ENCODE data around the gene PPP1R3G. TPM values are rescaled to one million over a fixed set of nuclear protein-coding genes. Genes with fewer than 3 reads are reported as not detected.

The PPP1R3G gene
- total and polyA plus RNA-seq, 2 donors (not counting 1 experiment from before 2014, with no cell fraction given), result 0.09 to 0.25 TPM

- H3K9me3 ChIP-seq (ENCODE audit: control extremely low read depth in 1 of 3, control insufficient read depth in 2 of 3, insufficient read depth in 1 of 3, low read length in 2 of 3), result peaks cover 0 to under 1% (median under 1%) of the 10 kb centered on the region in 3 donors
- whole genome bisulfite sequencing (ENCODE audit: insufficient coverage), result 75% methylated on average over 5 of the region's 7 CpGs
- H3K79me2 ChIP-seq (ENCODE audit: control insufficient read depth, insufficient read depth, low read length), result no peaks in the 10 kb centered on the region
- H3K9me3 Mint-ChIP-seq (ENCODE audit: insufficient read depth), result peaks cover under 1% of the 10 kb centered on the region
- H3K9ac ChIP-seq (ENCODE audit: low read length), result no peak overlapping the region
- no peak overlapping the region for H3K4me3 ChIP-seq (ENCODE audit: control extremely low read depth in 1 of 5, extremely low read depth in 1 of 5, insufficient read depth in 1 of 5, low read depth in 2 of 5, low read length in 4 of 5)
- no peak overlapping the region for H3K27ac Mint-ChIP-seq
- H3K4me1 ChIP-seq (ENCODE audit: control insufficient read depth in 2 of 2, insufficient read depth in 2 of 2, low read length in 2 of 2), result no peaks in the 10 kb centered on the region
- H4K20me1 ChIP-seq (ENCODE audit: control insufficient read depth, insufficient read depth, low read length, poor library complexity, severe bottlenecking), result no peaks in the 10 kb centered on the region
- DNase-seq (no peak), ATAC-seq (ENCODE audit: low read depth) (no peak)
- no peak overlapping the region for H3K4me2 ChIP-seq (replicated peaks; ENCODE audit: low read depth, low read length, poor library complexity, severe bottlenecking)
- intact Hi-C loops (cut with micrococcal nuclease), result no loop called here
- no peak overlapping the region for H3K27ac ChIP-seq (ENCODE audit: low read length in 2 of 2)
- no peak overlapping the region for H3K4me3 Mint-ChIP-seq
- CTCF ChIA-PET, result no interaction called here
- no peak for TF ChIP-seq EZH2 (IDR thresholded peaks at IDR 0.05; ENCODE audit: borderline replicate concordance, insufficient read depth, low read depth, low read length, poor library complexity, severe bottlenecking)
- TF ChIP-seq, protein P1, sequence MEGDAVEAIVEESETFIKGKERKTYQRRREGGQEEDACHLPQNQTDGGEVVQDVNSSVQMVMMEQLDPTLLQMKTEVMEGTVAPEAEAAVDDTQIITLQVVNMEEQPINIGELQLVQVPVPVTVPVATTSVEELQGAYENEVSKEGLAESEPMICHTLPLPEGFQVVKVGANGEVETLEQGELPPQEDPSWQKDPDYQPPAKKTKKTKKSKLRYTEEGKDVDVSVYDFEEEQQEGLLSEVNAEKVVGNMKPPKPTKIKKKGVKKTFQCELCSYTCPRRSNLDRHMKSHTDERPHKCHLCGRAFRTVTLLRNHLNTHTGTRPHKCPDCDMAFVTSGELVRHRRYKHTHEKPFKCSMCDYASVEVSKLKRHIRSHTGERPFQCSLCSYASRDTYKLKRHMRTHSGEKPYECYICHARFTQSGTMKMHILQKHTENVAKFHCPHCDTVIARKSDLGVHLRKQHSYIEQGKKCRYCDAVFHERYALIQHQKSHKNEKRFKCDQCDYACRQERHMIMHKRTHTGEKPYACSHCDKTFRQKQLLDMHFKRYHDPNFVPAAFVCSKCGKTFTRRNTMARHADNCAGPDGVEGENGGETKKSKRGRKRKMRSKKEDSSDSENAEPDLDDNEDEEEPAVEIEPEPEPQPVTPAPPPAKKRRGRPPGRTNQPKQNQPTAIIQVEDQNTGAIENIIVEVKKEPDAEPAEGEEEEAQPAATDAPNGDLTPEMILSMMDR (IDR thresholded peaks at IDR 0.05), result no peak
- POLR2A ChIA-PET, result no interaction called here
- H3K4me1 Mint-ChIP-seq, result no peaks in the 10 kb centered on the region
- no peak overlapping the region for H2AFZ ChIP-seq (ENCODE audit: insufficient read depth, low read depth, low read length, poor library complexity, severe bottlenecking)
- H3K27me3 ChIP-seq (replicated peaks in 1 of 4; ENCODE audit: control extremely low read depth in 1 of 4, control insufficient read depth in 3 of 4, insufficient read depth in 4 of 4, low read length in 3 of 4), result peaks cover 0 to 3% (median 0%) of the 10 kb centered on the region in 4 experiments
- no peaks in the 10 kb centered on the region for H3K36me3 ChIP-seq (replicated peaks in 1 of 2; ENCODE audit: control extremely low read depth in 1 of 2, control insufficient read depth in 1 of 2, extremely low read depth in 1 of 2, insufficient read depth in 2 of 2, low read length in 1 of 2)
- H3K27me3 Mint-ChIP-seq, result peaks cover 9% of the 10 kb centered on the region
Observed at GRCh38 chr6:5072440-5072839, 12.7 kb upstream of the PPP1R3G start.

- ChIA-PET POLR2A (no interaction called here), CTCF (interaction anchor here (0.6 kb wide), 1 partner anchor 66 kb away, joined by 3 read pairs; no protein-coding TSS in a partner anchor)
- H3K79me2 ChIP-seq (ENCODE audit: control insufficient read depth, insufficient read depth, low read length), result no peaks in the 10 kb centered on the region
- peaks cover 0 to 3% (median 0%) of the 10 kb centered on the region in 4 experiments for H3K27me3 ChIP-seq (replicated peaks in 1 of 4; ENCODE audit: control extremely low read depth in 1 of 4, control insufficient read depth in 3 of 4, insufficient read depth in 4 of 4, low read length in 3 of 4)
- intact Hi-C loops (cut with micrococcal nuclease), result no loop called here
- WGBS (ENCODE audit: insufficient coverage), result 86% methylated on average over 1 of the region's 3 CpGs
- no peak overlapping the region for H3K4me3 ChIP-seq (ENCODE audit: control extremely low read depth in 1 of 5, extremely low read depth in 1 of 5, insufficient read depth in 1 of 5, low read depth in 2 of 5, low read length in 4 of 5)
- H4K20me1 ChIP-seq (ENCODE audit: control insufficient read depth, insufficient read depth, low read length, poor library complexity, severe bottlenecking), result no peaks in the 10 kb centered on the region
- H3K4me3 Mint-ChIP-seq, result no peak overlapping the region
- H3K9me3 ChIP-seq (ENCODE audit: control extremely low read depth in 1 of 3, control insufficient read depth in 2 of 3, insufficient read depth in 1 of 3, low read length in 2 of 3), result no peaks in the 10 kb centered on the region
- DNase-seq (no peak), ATAC-seq (ENCODE audit: low read depth) (no peak)
- no peak overlapping the region for H3K27ac ChIP-seq (ENCODE audit: low read length in 2 of 2)
- no peak overlapping the region for H3K9ac ChIP-seq (ENCODE audit: low read length)
- no peaks in the 10 kb centered on the region for H3K9me3 Mint-ChIP-seq (ENCODE audit: insufficient read depth)
- peaks cover 9% of the 10 kb centered on the region for H3K27me3 Mint-ChIP-seq
- H3K36me3 ChIP-seq (replicated peaks in 1 of 2; ENCODE audit: control extremely low read depth in 1 of 2, control insufficient read depth in 1 of 2, extremely low read depth in 1 of 2, insufficient read depth in 2 of 2, low read length in 1 of 2), result no peaks in the 10 kb centered on the region
- H3K4me1 Mint-ChIP-seq, result no peaks in the 10 kb centered on the region
- no peak overlapping the region for H2AFZ ChIP-seq (ENCODE audit: insufficient read depth, low read depth, low read length, poor library complexity, severe bottlenecking)
- H3K4me2 ChIP-seq (replicated peaks; ENCODE audit: low read depth, low read length, poor library complexity, severe bottlenecking), result no peak overlapping the region
- H3K4me1 ChIP-seq (ENCODE audit: control insufficient read depth in 2 of 2, insufficient read depth in 2 of 2, low read length in 2 of 2), result no peaks in the 10 kb centered on the region
- no peak for TF ChIP-seq EZH2 (IDR thresholded peaks at IDR 0.05; ENCODE audit: borderline replicate concordance, insufficient read depth, low read depth, low read length, poor library complexity, severe bottlenecking)
- TF ChIP-seq, protein P1 (IDR thresholded peaks at IDR 0.05), result no peak
- H3K27ac Mint-ChIP-seq, result no peak overlapping the region
Observed at GRCh38 chr6:5073992-5074391, 11.1 kb upstream of the PPP1R3G start.
